Stromal cell of bone marrow (primary cell): ENCODE data around the gene SMYD3.

Experiments
- DNase-seq: peaks from one replicate; pipeline ENCODE4 v3.0.0-alpha.2; 2012; ENCODE audit warnings: low read depth

The SMYD3 gene

GRCh38 chr1:246214708-246215509, 292.2 kb downstream of the SMYD3 start:
- peak; percentile 90 for DNase-seq

GRCh38 chr1:246213947-246214346, 293.1 kb downstream of the SMYD3 start:
- no peak for DNase-seq

GRCh38 chr1:246213502-246213901, 293.6 kb downstream of the SMYD3 start:
- no peak for DNase-seq

- no peak for DNase-seq
Measured at GRCh38 chr1:246213036-246213435, 294.0 kb downstream of the SMYD3 start.

GRCh38 chr1:246212013-246212412, 295.1 kb downstream of the SMYD3 start:
- DNase-seq = no peak

GRCh38 chr1:246210756-246211155, 296.3 kb downstream of the SMYD3 start:
- DNase-seq = no peak

- no peak for DNase-seq
Measured at GRCh38 chr1:246208105-246208504, 299.0 kb downstream of the SMYD3 start.

- DNase-seq = no peak
Measured at GRCh38 chr1:246203180-246203579, 303.9 kb downstream of the SMYD3 start.

- no peak for DNase-seq
Measured at GRCh38 chr1:246200738-246201137, 306.3 kb downstream of the SMYD3 start.

- no peak for DNase-seq
Measured at GRCh38 chr1:246200225-246200624, 306.9 kb downstream of the SMYD3 start.

GRCh38 chr1:246199086-246199645, 307.9 kb downstream of the SMYD3 start:
- no peak for DNase-seq

GRCh38 chr1:246198115-246198816, 308.8 kb downstream of the SMYD3 start:
- no peak for DNase-seq

GRCh38 chr1:246197076-246197475, 310.0 kb downstream of the SMYD3 start:
- no peak for DNase-seq

- DNase-seq = no peak
Measured at GRCh38 chr1:246195296-246195695, 311.8 kb downstream of the SMYD3 start.

- no peak for DNase-seq
Measured at GRCh38 chr1:246193537-246193936, 313.5 kb downstream of the SMYD3 start.

GRCh38 chr1:246189126-246189525, 318.0 kb downstream of the SMYD3 start:
- no peak for DNase-seq

GRCh38 chr1:246187834-246188372, 319.2 kb downstream of the SMYD3 start:
- DNase-seq = no peak

GRCh38 chr1:246184503-246184902, 322.6 kb downstream of the SMYD3 start:
- DNase-seq = no peak

- no peak for DNase-seq
Measured at GRCh38 chr1:246182149-246182851, 324.8 kb downstream of the SMYD3 start.

- DNase-seq = no peak
Measured at GRCh38 chr1:246181241-246181640, 325.8 kb downstream of the SMYD3 start.

- peak; percentile 13 for DNase-seq
Measured at GRCh38 chr1:246179401-246179800, 327.7 kb downstream of the SMYD3 start.

GRCh38 chr1:246178717-246179311, 328.3 kb downstream of the SMYD3 start:
- no peak for DNase-seq
